BLaER1 (cell line): Measurements from ENCODE around the gene UXS1.

Source experiments
- H3K27ac ChIP-seq: shearing (Covaris generic); formaldehyde crosslinking; 2 replicates; pipeline ENCODE4 v1.8.1; 2022
- H3K27me3 ChIP-seq: shearing (Covaris generic); formaldehyde crosslinking; 2 replicates; pipeline ENCODE4 v1.8.1; 2022
- H3K36me3 ChIP-seq: shearing (Covaris generic); formaldehyde crosslinking; 2 replicates; pipeline ENCODE4 v1.8.1; 2022
- H3K4me1 ChIP-seq: shearing (Covaris generic); formaldehyde crosslinking; 2 replicates; pipeline ENCODE4 v1.8.1; 2022
- H3K4me2 ChIP-seq: shearing (Covaris generic); formaldehyde crosslinking; 2 replicates; pipeline ENCODE4 v1.8.1; 2022
- H3K4me3 ChIP-seq: shearing (Covaris generic); formaldehyde crosslinking; 2 replicates; pipeline ENCODE4 v1.8.1; 2022
- H3K9ac ChIP-seq: shearing (Covaris generic); formaldehyde crosslinking; 2 replicates; pipeline ENCODE4 v1.8.1; 2022
- H3K9me3 ChIP-seq: shearing (Covaris generic); formaldehyde crosslinking; 2 replicates; pipeline ENCODE4 v1.8.1; 2022
- H4K20me1 ChIP-seq: shearing (Covaris generic); formaldehyde crosslinking; 2 replicates; pipeline ENCODE4 v1.8.1; 2022
- Cebpa-rat ChIP-seq: shearing (Covaris generic); IDR thresholded peaks from 2 replicates; pipeline ENCODE4 v1.8.1; 2022

UXS1 gene

GRCh38 chr2:106106622-106107508, 87.2 kb downstream of the UXS1 start:
- peak overlapping the region; percentile 51 for H3K27ac ChIP-seq
- peaks cover 91% of the 10 kb centered on the region for H4K20me1 ChIP-seq
- H3K9me3 ChIP-seq: no peaks in the 10 kb centered on the region
- H3K9ac ChIP-seq: no peak overlapping the region
- H3K4me3 ChIP-seq: no peak overlapping the region
- peaks cover 50% of the 10 kb centered on the region for H3K4me1 ChIP-seq
- H3K27me3 ChIP-seq: no peaks in the 10 kb centered on the region
- H3K4me2 ChIP-seq: peak overlapping the region; percentile 44; the same call in 1 of the 2 replicates
- no peak for TF ChIP-seq Cebpa-rat
- peaks cover 99% of the 10 kb centered on the region for H3K36me3 ChIP-seq

GRCh38 chr2:106105151-106105922, 88.8 kb downstream of the UXS1 start:
- H3K36me3 ChIP-seq: peaks cover 99% of the 10 kb centered on the region
- no peak overlapping the region for H3K4me3 ChIP-seq
- H3K27ac ChIP-seq: no peak overlapping the region
- no peaks in the 10 kb centered on the region for H3K9me3 ChIP-seq
- H4K20me1 ChIP-seq: peaks cover 85% of the 10 kb centered on the region
- H3K9ac ChIP-seq: no peak overlapping the region
- H3K27me3 ChIP-seq: no peaks in the 10 kb centered on the region
- no peak overlapping the region for H3K4me2 ChIP-seq
- peaks cover 35% of the 10 kb centered on the region for H3K4me1 ChIP-seq
- TF ChIP-seq Cebpa-rat: no peak

GRCh38 chr2:106104332-106105062, 89.6 kb downstream of the UXS1 start:
- Histone ChIP-seq H3K9me3 (no peaks in the 10 kb centered on the region), H4K20me1 (peaks cover 84% of the 10 kb centered on the region), H3K27ac (no peak overlapping the region), H3K9ac (no peak overlapping the region), H3K36me3 (peaks cover 99% of the 10 kb centered on the region), H3K27me3 (no peaks in the 10 kb centered on the region), H3K4me1 (peaks cover 26% of the 10 kb centered on the region), H3K4me3 (no peak overlapping the region), H3K4me2 (no peak overlapping the region)
- TF ChIP-seq Cebpa-rat: no peak

GRCh38 chr2:106099691-106100090, 94.4 kb downstream of the UXS1 start:
- H3K4me2 ChIP-seq: no peak overlapping the region
- no peaks in the 10 kb centered on the region for H3K27me3 ChIP-seq
- H3K4me3 ChIP-seq: no peak overlapping the region
- H3K27ac ChIP-seq: no peak overlapping the region
- no peak for TF ChIP-seq Cebpa-rat
- H3K9ac ChIP-seq: no peak overlapping the region
- peaks cover 99% of the 10 kb centered on the region for H3K36me3 ChIP-seq
- H4K20me1 ChIP-seq: peaks cover 70% of the 10 kb centered on the region
- H3K9me3 ChIP-seq: no peaks in the 10 kb centered on the region
- peaks cover 34% of the 10 kb centered on the region for H3K4me1 ChIP-seq

GRCh38 chr2:106098664-106099063, 95.4 kb downstream of the UXS1 start:
- Histone ChIP-seq H3K9me3 (no peaks in the 10 kb centered on the region), H3K4me2 (no peak overlapping the region), H3K4me1 (peaks cover 41% of the 10 kb centered on the region), H4K20me1 (peaks cover 60% of the 10 kb centered on the region), H3K27me3 (no peaks in the 10 kb centered on the region), H3K4me3 (no peak overlapping the region), H3K27ac (no peak overlapping the region), H3K9ac (no peak overlapping the region), H3K36me3 (peaks cover 100% of the 10 kb centered on the region)
- no peak for TF ChIP-seq Cebpa-rat

GRCh38 chr2:106098081-106098480, 96.0 kb downstream of the UXS1 start:
- no peak overlapping the region for H3K4me3 ChIP-seq
- H3K36me3 ChIP-seq: peaks cover 100% of the 10 kb centered on the region
- peaks cover 41% of the 10 kb centered on the region for H3K4me1 ChIP-seq
- no peak overlapping the region for H3K9ac ChIP-seq
- TF ChIP-seq Cebpa-rat: no peak
- H3K27me3 ChIP-seq: no peaks in the 10 kb centered on the region
- H4K20me1 ChIP-seq: peaks cover 54% of the 10 kb centered on the region
- H3K9me3 ChIP-seq: no peaks in the 10 kb centered on the region
- no peak overlapping the region for H3K27ac ChIP-seq
- peak overlapping the region; percentile 56; the same call in 1 of the 2 replicates for H3K4me2 ChIP-seq

GRCh38 chr2:106097038-106098000, 96.8 kb downstream of the UXS1 start:
- H3K4me3 ChIP-seq: no peak overlapping the region
- no peak overlapping the region for H3K27ac ChIP-seq
- peaks cover 41% of the 10 kb centered on the region for H3K4me1 ChIP-seq
- peaks cover 100% of the 10 kb centered on the region for H3K36me3 ChIP-seq
- H3K9me3 ChIP-seq: no peaks in the 10 kb centered on the region
- H3K4me2 ChIP-seq: peak overlapping the region; percentile 56
- no peaks in the 10 kb centered on the region for H3K27me3 ChIP-seq
- no peak for TF ChIP-seq Cebpa-rat
- peaks cover 50% of the 10 kb centered on the region for H4K20me1 ChIP-seq
- H3K9ac ChIP-seq: no peak overlapping the region

- peak overlapping the region; percentile 56 for H3K4me2 ChIP-seq
- H3K27ac ChIP-seq: no peak overlapping the region
- H4K20me1 ChIP-seq: peaks cover 50% of the 10 kb centered on the region
- H3K9ac ChIP-seq: no peak overlapping the region
- no peak for TF ChIP-seq Cebpa-rat
- no peak overlapping the region for H3K4me3 ChIP-seq
- H3K4me1 ChIP-seq: peaks cover 41% of the 10 kb centered on the region
- H3K9me3 ChIP-seq: no peaks in the 10 kb centered on the region
- H3K27me3 ChIP-seq: no peaks in the 10 kb centered on the region
- H3K36me3 ChIP-seq: peaks cover 100% of the 10 kb centered on the region
These were observed 97.6 kb downstream of the UXS1 start for GRCh38 chr2:106096299-106097037.
